Nucleus accumbens (tissue), 56 donors: Measurements from ENCODE around the gene MPC1L.
"Not testable (repeated sequence)": the region's sequence is repeated elsewhere in the genome, so short reads cannot be mapped to it uniquely, and the experiment has no call there.

Experiments used
- DNase-seq, 56 donors: peaks; one replicate each; lab custom pipeline; 2025; lab: John Stamatoyannopoulos, UW

MPC1L gene

GRCh38 chrX:40623139-40623536, at the start of gene MPC1L:
Gene MPC1L, plus strand, starts transcription at chrX:40623428. Its CDS starts 138 bp downstream, at chrX:40623566.
- no peak for DNase-seq

- no peak for DNase-seq
Measured at GRCh38 chrX:40573763-40574162, 49.5 kb upstream of the MPC1L start.

GRCh38 chrX:40575411-40575810, 47.8 kb upstream of the MPC1L start:
- peak in 18 of 56 donors; percentile 0 to 42 (median 1) for DNase-seq

- DNase-seq, result no peak
Measured at GRCh38 chrX:40576291-40576690, 46.9 kb upstream of the MPC1L start.

- no peak for DNase-seq
Measured at GRCh38 chrX:40578039-40578695, 45.1 kb upstream of the MPC1L start.

- DNase-seq, result no peak
Measured at GRCh38 chrX:40579141-40579540, 44.1 kb upstream of the MPC1L start.

- no peak for DNase-seq
Measured at GRCh38 chrX:40579900-40580536, 43.2 kb upstream of the MPC1L start.

- peak; percentile 31 to 94 (median 85) for DNase-seq
Measured at GRCh38 chrX:40580537-40581335, 42.5 kb upstream of the MPC1L start, which contains the start of gene ATP6AP2. Gene ATP6AP2, plus strand, starts transcription at chrX:40580970. Its CDS starts 96 bp downstream, at chrX:40581066.

- no peak for DNase-seq
Measured at GRCh38 chrX:40581336-40581920, 41.8 kb upstream of the MPC1L start.

GRCh38 chrX:40582178-40582577, 41.0 kb upstream of the MPC1L start:
- DNase-seq, result not testable (repeated sequence)

- DNase-seq, result no peak
Measured at GRCh38 chrX:40582811-40583210, 40.4 kb upstream of the MPC1L start.

GRCh38 chrX:40587623-40588022, 35.6 kb upstream of the MPC1L start:
- not testable (repeated sequence) for DNase-seq

GRCh38 chrX:40589616-40590321, 33.5 kb upstream of the MPC1L start:
- DNase-seq, result not testable (repeated sequence)

GRCh38 chrX:40603446-40603845, 19.8 kb upstream of the MPC1L start:
- DNase-seq, result peak in 14 of 56 donors; percentile 0 to 28 (median 3)

- DNase-seq, result no peak
Measured at GRCh38 chrX:40607381-40607780, 15.8 kb upstream of the MPC1L start.

- no peak for DNase-seq
Measured at GRCh38 chrX:40612511-40612910, 10.7 kb upstream of the MPC1L start.

- DNase-seq, result no peak
Measured at GRCh38 chrX:40615976-40616375, 7.3 kb upstream of the MPC1L start.

- DNase-seq, result no peak
Measured at GRCh38 chrX:40617566-40617965, 5.7 kb upstream of the MPC1L start.

- DNase-seq, result no peak
Measured at GRCh38 chrX:40622479-40623138, 619 bp upstream of the MPC1L start.

- no peak for DNase-seq
Measured at GRCh38 chrX:40623665-40624064, 437 bp downstream of the MPC1L start.
